H1 (cell line): ENCODE measurements around the gene ILF3. TPM values are rescaled to one million over a fixed set of nuclear protein-coding genes. Genes with fewer than 3 reads are reported as not detected.

Experiments used
- CTCF ChIA-PET: fragments of 300-600 bp; sonication (Branson Sonifier 250); formaldehyde crosslinking; loops from one replicate; lab custom pipeline; 2021; ENCODE audit not compliant: partially characterized antibody; lab: Charles Lee
- POLR2A ChIA-PET: fragments of 300-600 bp; sonication (Branson Sonifier 250); formaldehyde crosslinking; loops from one replicate; lab custom pipeline; 2021; ENCODE audit warnings: inconsistent platforms; ENCODE audit not compliant: partially characterized antibody; lab: Charles Lee
- DNase-seq, 2 experiments: peaks; one replicate each; pipeline versions ENCODE4 v3.0.0 to v3.0.0-alpha.2; 2010 to 2022; ENCODE audit warnings: low spot score in 2 of 2, low read depth in 1 of 2, mixed read lengths in 1 of 2
- FAIRE-seq: peaks from 2 replicates; lab custom pipeline; 2011; peaks lifted over from hg19 to GRCh38; lab: Jason Lieb, UNC
- H2AFZ ChIP-seq: 2 replicates; pipeline ENCODE4 v1.8.1; 2012; ENCODE audit warnings: low read length, inconsistent platforms
- H2AK5ac ChIP-seq: 2 replicates; pipeline ENCODE4 v1.6.1; 2013; ENCODE audit warnings: low read depth, low read length
- H2BK120ac ChIP-seq: replicated peaks from 2 replicates; pipeline ENCODE3; 2013; ENCODE audit warnings: low read depth, low read length, inconsistent platforms
- H2BK12ac ChIP-seq: 2 replicates; pipeline ENCODE4 v1.6.1; 2013; ENCODE audit warnings: low read depth, low read length
- H2BK15ac ChIP-seq: 2 replicates; pipeline ENCODE4 v1.6.1; 2013; ENCODE audit warnings: low read length
- H2BK20ac ChIP-seq: 2 replicates; pipeline ENCODE4 v1.6.1; 2013; ENCODE audit warnings: low read length
- H2BK5ac ChIP-seq: 2 replicates; pipeline ENCODE4 v1.6.1; 2013; ENCODE audit warnings: low read depth, low read length
- H3K14ac ChIP-seq: 2 replicates; pipeline ENCODE4 v1.6.1; 2013; ENCODE audit warnings: inconsistent platforms; ENCODE audit not compliant: insufficient read length
- H3K18ac ChIP-seq: 2 replicates; pipeline ENCODE4 v1.6.1; 2013; ENCODE audit warnings: low read length; ENCODE audit errors: extremely low read depth
- H3K23ac ChIP-seq: 2 replicates; pipeline ENCODE4 v1.6.1; 2013; ENCODE audit warnings: inconsistent platforms; ENCODE audit not compliant: insufficient read length
- H3K23me2 ChIP-seq: 2 replicates; pipeline ENCODE4 v1.6.1; 2013; ENCODE audit warnings: low read depth, low read length
- H3K27ac ChIP-seq: 2 replicates; pipeline ENCODE4 v1.6.1; 2011; ENCODE audit warnings: low read depth, low read length, inconsistent platforms
- H3K27me3 ChIP-seq, 4 experiments: replicated peaks in 1 of 4; 1 replicate in 1 of 4; 2 replicates in 3 of 4; pipeline versions ENCODE4 v1.6.1 to v1.8.1; 2011 to 2013; ENCODE audit warnings: low read length in 3 of 4, mild to moderate bottlenecking in 3 of 4, inconsistent platforms in 2 of 4, mixed read lengths in 2 of 4, moderate library complexity in 1 of 4; ENCODE audit not compliant: control insufficient read depth in 3 of 4, insufficient read depth in 3 of 4; ENCODE audit errors: extremely low read depth in 1 of 4
- H3K36me3 ChIP-seq, 4 experiments: 2 replicates each; pipeline versions ENCODE4 v1.6.1 to v1.8.1; 2011 to 2013; ENCODE audit warnings: mild to moderate bottlenecking in 4 of 4, low read length in 3 of 4, moderate library complexity in 2 of 4, control low read depth in 1 of 4, inconsistent platforms in 1 of 4; ENCODE audit not compliant: insufficient read depth in 4 of 4, control insufficient read depth in 2 of 4
- H3K4ac ChIP-seq: replicated peaks from 2 replicates; pipeline ENCODE3; 2013; ENCODE audit warnings: low read length, low read depth, mixed read lengths, inconsistent platforms; ENCODE audit not compliant: insufficient read length
- H3K4me1 ChIP-seq, 4 experiments: replicated peaks in 1 of 4; 1 replicate in 1 of 4; 2 replicates in 3 of 4; pipeline versions ENCODE4 v1.6.1 to v1.8.1; 2011 to 2013; ENCODE audit warnings: low read length in 3 of 4, inconsistent platforms in 2 of 4, mixed read lengths in 1 of 4; ENCODE audit not compliant: insufficient read depth in 4 of 4, control insufficient read depth in 3 of 4
- H3K4me2 ChIP-seq, 2 experiments: 2 replicates each; pipeline versions ENCODE4 v1.6.1 to v1.8.1; 2011 to 2013; ENCODE audit warnings: low read depth in 2 of 2, low read length in 2 of 2, control low read depth in 1 of 2, inconsistent platforms in 1 of 2, mild to moderate bottlenecking in 1 of 2; ENCODE audit not compliant: insufficient read depth in 1 of 2
- H3K4me3 ChIP-seq, 4 experiments: fragments of 200-600, 300-600 bp in 1 of 4; sonication (generic), shearing (Covaris generic), sonication (Bioruptor Twin) in 1 of 4; 2 replicates each; pipeline versions ENCODE4 v1.5.1 to v1.8.1; 2011 to 2016; ENCODE audit warnings: low read length in 4 of 4, low read depth in 3 of 4, control low read depth in 2 of 4, inconsistent platforms in 2 of 4, mild to moderate bottlenecking in 2 of 4, mixed read lengths in 1 of 4, moderate library complexity in 1 of 4; ENCODE audit not compliant: insufficient read depth in 2 of 4; ENCODE audit errors: extremely low read depth in 1 of 4
- H3K56ac ChIP-seq: replicated peaks from 2 replicates; pipeline ENCODE3; 2013; ENCODE audit warnings: low read depth, mild to moderate bottlenecking, mixed read lengths, low read length, inconsistent platforms; ENCODE audit not compliant: insufficient read length
- H3K79me1 ChIP-seq: 2 replicates; pipeline ENCODE4 v1.6.1; 2013; ENCODE audit warnings: low read depth, low read length, control low read depth
- H3K79me2 ChIP-seq, 2 experiments: 2 replicates each; pipeline versions ENCODE4 v1.6.1 to v1.8.1; 2012 to 2013; ENCODE audit warnings: low read length in 2 of 2, mild to moderate bottlenecking in 2 of 2, inconsistent platforms in 1 of 2; ENCODE audit not compliant: insufficient read depth in 2 of 2, control insufficient read depth in 1 of 2
- H3K9ac ChIP-seq, 4 experiments: replicated peaks in 1 of 4; 1 replicate in 1 of 4; 2 replicates in 3 of 4; pipeline versions ENCODE4 v1.6.1 to v1.8.1; 2011 to 2013; ENCODE audit warnings: low read depth in 3 of 4, low read length in 3 of 4, control low read depth in 2 of 4, mild to moderate bottlenecking in 2 of 4, moderate library complexity in 2 of 4, inconsistent platforms in 1 of 4; ENCODE audit errors: extremely low read depth in 1 of 4
- H3K9me3 ChIP-seq, 2 experiments: 2 replicates each; pipeline versions ENCODE4 v1.6.1 to v1.8.1; 2012 to 2013; ENCODE audit warnings: mild to moderate bottlenecking in 2 of 2, moderate library complexity in 2 of 2, control low read depth in 1 of 2, inconsistent platforms in 1 of 2, low read depth in 1 of 2, low read length in 1 of 2, mixed read lengths in 1 of 2; ENCODE audit not compliant: insufficient read depth in 2 of 2
- H4K20me1 ChIP-seq, 2 experiments: replicated peaks in 1 of 2; 2 replicates each; pipeline versions ENCODE3 to v1.8.1; 2011 to 2013; ENCODE audit warnings: inconsistent platforms in 2 of 2, low read length in 2 of 2, mild to moderate bottlenecking in 1 of 2; ENCODE audit not compliant: insufficient read depth in 2 of 2, control insufficient read depth in 1 of 2
- H4K5ac ChIP-seq: 2 replicates; pipeline ENCODE4 v1.6.1; 2013; ENCODE audit warnings: low read length, low read depth, mixed read lengths, inconsistent platforms; ENCODE audit not compliant: insufficient read length
- H4K8ac ChIP-seq: 2 replicates; pipeline ENCODE4 v1.8.0; 2013; ENCODE audit warnings: mild to moderate bottlenecking, moderate library complexity, low read length, inconsistent platforms; ENCODE audit not compliant: insufficient read depth; ENCODE audit errors: extremely low read depth
- H4K91ac ChIP-seq: replicated peaks from 2 replicates; pipeline ENCODE3; 2013; ENCODE audit warnings: low read length, mixed read lengths, inconsistent platforms; ENCODE audit not compliant: insufficient read length
- BCL11A ChIP-seq, 2 experiments: IDR thresholded peaks; one replicate each; pipeline ENCODE4 v1.6.1; 2011; ENCODE audit warnings: low read depth in 2 of 2, low read length in 2 of 2, mild to moderate bottlenecking in 2 of 2
- RBBP5 ChIP-seq: IDR thresholded peaks from 2 replicates; pipeline ENCODE4 v1.7.1; 2012; ENCODE audit warnings: low read depth, mild to moderate bottlenecking, inconsistent platforms, low read length, moderate library complexity, borderline replicate concordance
- WGBS, 2 experiments: shearing (Covaris generic) in 1 of 2; methylation state at CpG; one replicate each; pipeline versions ENCODE4 v1.1.6 to v1.1.7; 2013 to 2015; ENCODE audit warnings: low lambda C conversion rate in 2 of 2, mixed read lengths in 2 of 2, inconsistent platforms in 1 of 2, low coverage in 1 of 2, missing lambda C conversion rate in 1 of 2; ENCODE audit not compliant: insufficient replicate concordance in 2 of 2, insufficient coverage in 1 of 2, insufficient read length in 1 of 2; ENCODE audit errors: extremely low coverage in 1 of 2, missing lambda C conversion rate in 1 of 2; 5-methylcytosine and 5-hydroxymethylcytosine counted together
- polyA plus RNA-seq, 7 experiments: library from polyadenylated mRNA; depleted of rRNA in 3 of 7; stranded (reverse) in 5 of 7; unstranded in 2 of 7; fragments of >200 nt in 5 of 7; fragments of 200-250 nt in 2 of 7; gene quantifications; 1 replicate in 5 of 7; 2 replicates in 1 of 7; 4 replicates in 1 of 7; pipeline versions ENCODE4 v1.2.1 to v1.2.3, GENCODE V29; 2011 to 2013; ENCODE audit warnings: missing spikeins in 2 of 7, mixed read lengths in 2 of 7
- total RNA-seq: library from RNA; stranded (reverse); fragmentation: NEBNext Ultra II Directional; extraction: Animal tissue kit (Norgen Biotek cat#: 25700); gene quantifications from 2 replicates; pipeline ENCODE4 v1.2.1, GENCODE V29; 2021

The ILF3 gene
- total and polyA plus RNA-seq, 2 of the 8 experiments (the other 6 are each of a cell fraction or from before 2014, with no cell fraction given), result 291 to 695 TPM

GRCh38 chr19:10729411-10729810, 75.3 kb downstream of the ILF3 start:
- H3K18ac ChIP-seq, result no peak overlapping the region
- CTCF ChIA-PET, result no interaction called here
- no peak for FAIRE-seq

More at GRCh38 chr19:10729411-10729810, 75.3 kb downstream of the ILF3 start:
- H3K79me1 ChIP-seq, result peaks cover 12% of the 10 kb centered on the region
- H2BK12ac ChIP-seq, result no peak overlapping the region
- no peak overlapping the region for H3K27ac ChIP-seq
- H2BK120ac ChIP-seq, result no peak overlapping the region
- TF ChIP-seq BCL11A (IDR thresholded peaks at IDR 0.05; ENCODE audit: low read depth in 2 of 2, low read length in 2 of 2), result no peak
- no peak for TF ChIP-seq RBBP5
- no peak overlapping the region for H4K5ac ChIP-seq
- no peak overlapping the region for H2BK15ac ChIP-seq
- H2BK5ac ChIP-seq, result no peak overlapping the region
- no peak overlapping the region for H3K14ac ChIP-seq
- H2AFZ ChIP-seq, result no peak overlapping the region
- H4K20me1 ChIP-seq, result peaks cover 7 to 19% of the 10 kb centered on the region in 2 experiments
- H4K8ac ChIP-seq, result no peak overlapping the region
- no peaks in the 10 kb centered on the region for H3K27me3 ChIP-seq
- no peak overlapping the region for H3K4me3 ChIP-seq
- no peaks in the 10 kb centered on the region for H3K4me1 ChIP-seq
- H3K9ac ChIP-seq, result no peak overlapping the region
- H2AK5ac ChIP-seq, result no peak overlapping the region
- DNase-seq, result no peak
- H3K36me3 ChIP-seq, result no peaks in the 10 kb centered on the region
- H3K79me2 ChIP-seq, result peaks cover 12 to 80% of the 10 kb centered on the region in 2 experiments
- no peaks in the 10 kb centered on the region for H3K23me2 ChIP-seq
- H3K56ac ChIP-seq, result no peak overlapping the region
- H4K91ac ChIP-seq, result no peak overlapping the region
- no peak overlapping the region for H3K4me2 ChIP-seq
- H3K4ac ChIP-seq, result no peak overlapping the region
- no peaks in the 10 kb centered on the region for H3K9me3 ChIP-seq
- no peak overlapping the region for H2BK20ac ChIP-seq
- no peak overlapping the region for H3K23ac ChIP-seq
- WGBS, 2 experiments, result 95% methylated on average over 14 of the region's 14 CpGs; no CpG with 5 or more reads in 1 of the 2 experiments
- POLR2A ChIA-PET, result interaction anchor here (1.0 kb wide), 1 partner anchor 12 kb away, joined by 4 read pairs; no protein-coding TSS in a partner anchor
